Measurements from ENCODE around the gene VPS54.
"Not testable (repeated sequence)": the region's sequence is repeated elsewhere in the genome, so short reads cannot be mapped to it uniquely, and the experiment has no call there.

Gene VPS54

DNA sequence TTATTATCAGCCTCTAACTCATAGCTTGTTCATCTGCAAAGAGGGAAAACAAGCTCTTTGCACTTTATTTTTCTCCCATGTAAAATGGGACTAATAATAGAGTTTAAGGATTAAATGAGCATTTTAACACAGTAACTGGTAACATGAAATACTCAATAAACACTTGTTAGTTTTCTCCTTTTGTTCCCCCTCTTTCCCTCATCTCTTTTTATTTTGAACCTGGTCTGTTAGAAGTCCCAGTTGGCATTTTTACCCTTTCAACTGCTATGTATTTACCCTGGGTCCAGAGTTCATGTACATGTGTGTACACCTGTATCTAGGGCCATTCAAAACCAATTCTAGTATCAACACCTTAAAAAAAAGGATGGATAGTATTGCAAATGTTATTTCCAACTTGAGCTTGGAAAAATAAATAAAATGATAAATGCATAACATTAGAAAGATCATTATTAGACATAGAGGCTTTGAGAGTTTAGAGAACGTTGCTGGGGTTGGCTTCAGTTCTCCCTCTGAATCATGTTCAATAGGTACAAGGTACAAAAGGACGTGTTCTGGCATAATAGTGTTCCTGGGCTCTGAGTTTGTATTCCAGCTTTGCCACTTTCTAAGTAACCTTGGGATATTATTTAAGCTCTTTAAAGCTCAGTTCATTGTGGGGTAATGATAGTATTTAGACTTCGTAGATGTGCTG, 5.2 kb upstream of the VPS54 start:
- no peak for DNase-seq (ENCODE audit: low read depth in 3 of 3, low spot score in 1 of 3)

DNA sequence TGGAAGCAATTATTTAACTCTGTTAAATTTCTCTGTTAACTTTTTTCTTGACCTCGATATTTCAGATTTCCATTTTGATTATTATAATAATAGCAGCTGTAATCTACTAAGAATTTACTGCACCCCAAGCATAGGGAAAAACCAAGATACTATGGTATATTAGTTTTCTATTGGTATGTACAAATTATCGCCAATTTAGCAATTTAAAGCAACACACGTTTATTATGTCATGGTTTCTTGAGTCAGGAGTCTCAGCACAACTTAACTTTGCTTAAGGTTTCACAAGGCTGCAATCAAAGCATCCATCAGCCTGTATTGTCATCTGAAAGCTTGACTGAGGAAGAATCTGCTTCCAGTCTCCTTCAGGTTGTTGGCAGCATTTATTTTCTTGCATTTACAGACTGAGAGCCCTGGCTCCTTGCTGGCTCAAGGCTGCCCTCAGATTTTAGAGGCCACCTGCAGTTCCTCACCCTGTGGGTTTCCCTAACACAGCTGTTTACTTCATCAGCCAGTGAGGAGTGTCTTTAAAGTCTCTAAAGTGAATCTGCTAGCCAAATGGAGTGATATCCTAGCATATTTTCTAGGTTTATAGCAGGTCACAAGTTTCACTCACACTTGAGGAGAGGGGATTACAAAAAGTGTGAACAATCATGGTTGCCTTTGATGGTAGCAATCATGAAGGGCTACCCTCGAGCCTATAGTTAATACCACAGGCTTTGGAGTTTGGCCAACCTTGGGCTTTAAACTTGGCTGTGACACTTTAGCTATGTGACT, 4.4 kb upstream of the VPS54 start:
- no peak for DNase-seq (ENCODE audit: low read depth in 3 of 3, low spot score in 1 of 3)

DNA sequence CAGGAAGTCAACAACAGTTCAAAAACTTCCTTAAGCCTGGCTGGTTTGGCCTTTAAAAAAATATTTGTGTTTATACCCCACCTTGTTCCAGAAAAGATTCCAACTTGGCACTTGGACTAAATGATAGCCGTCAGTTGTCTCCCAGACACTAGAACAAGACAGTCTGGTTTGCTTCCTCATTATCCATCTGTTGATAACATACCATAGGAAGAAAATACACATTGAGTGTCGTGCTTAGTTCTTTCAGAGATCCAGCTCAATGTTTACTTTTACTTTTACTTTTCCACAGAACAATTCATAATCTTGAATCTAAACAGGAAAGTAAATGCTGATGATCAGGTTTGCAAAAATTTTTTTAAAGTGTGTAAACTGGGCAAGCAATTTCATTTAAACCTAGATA, 2.4 kb upstream of the VPS54 start:
- DNase-seq (ENCODE audit: low read depth in 3 of 3, low spot score in 1 of 3): no peak

DNA sequence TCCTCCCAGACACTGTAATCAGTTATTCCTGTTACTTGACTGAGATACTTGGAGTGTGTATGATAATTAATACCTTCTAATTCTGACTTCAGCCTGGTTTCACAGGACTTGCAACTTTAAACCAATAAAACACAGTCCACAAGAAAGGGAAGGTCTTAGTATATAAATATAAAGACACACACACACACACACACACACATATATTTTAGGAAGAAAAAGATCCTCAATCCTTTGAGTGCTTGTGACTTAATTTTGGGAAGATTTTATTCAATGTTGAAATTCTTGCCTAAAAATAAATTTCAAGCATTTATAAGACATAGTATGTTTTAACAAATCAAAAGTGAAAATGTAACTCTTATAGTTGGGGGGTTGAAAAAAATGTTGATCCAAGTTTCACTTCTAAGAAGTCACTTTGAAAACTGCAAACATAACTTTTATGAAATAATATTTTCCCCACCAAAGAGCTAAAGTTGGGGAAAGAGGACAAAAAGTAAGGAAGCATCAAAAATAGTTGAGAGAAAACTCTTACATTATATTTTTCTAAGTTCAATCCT, 824 bp upstream of the VPS54 start:
- DNase-seq (ENCODE audit: low read depth in 3 of 3, low spot score in 1 of 3): no peak

DNA sequence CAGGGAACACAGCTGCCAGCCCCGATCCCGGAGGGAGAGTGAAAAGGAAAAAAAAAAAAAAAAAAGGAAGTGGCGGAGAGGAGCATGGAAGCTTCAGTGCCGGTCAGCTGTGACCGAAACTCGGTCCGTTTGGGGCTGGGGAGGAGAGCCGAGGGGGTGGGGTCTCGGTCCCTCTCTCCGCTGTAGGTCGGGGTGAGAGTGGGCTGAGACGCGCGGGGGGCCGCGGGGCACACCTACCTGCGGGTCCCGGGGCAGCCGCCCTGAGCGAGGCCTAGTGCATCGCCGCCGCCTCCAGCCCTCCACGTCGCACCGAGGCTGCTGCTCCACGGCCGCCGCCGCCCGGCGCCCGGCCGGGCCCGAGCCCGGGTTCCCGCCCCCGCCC, 536 bp downstream of the VPS54 start:
- DNase-seq (ENCODE audit: low read depth in 3 of 3, low spot score in 1 of 3): peak in 1 of 3 donors; percentile 25

DNA sequence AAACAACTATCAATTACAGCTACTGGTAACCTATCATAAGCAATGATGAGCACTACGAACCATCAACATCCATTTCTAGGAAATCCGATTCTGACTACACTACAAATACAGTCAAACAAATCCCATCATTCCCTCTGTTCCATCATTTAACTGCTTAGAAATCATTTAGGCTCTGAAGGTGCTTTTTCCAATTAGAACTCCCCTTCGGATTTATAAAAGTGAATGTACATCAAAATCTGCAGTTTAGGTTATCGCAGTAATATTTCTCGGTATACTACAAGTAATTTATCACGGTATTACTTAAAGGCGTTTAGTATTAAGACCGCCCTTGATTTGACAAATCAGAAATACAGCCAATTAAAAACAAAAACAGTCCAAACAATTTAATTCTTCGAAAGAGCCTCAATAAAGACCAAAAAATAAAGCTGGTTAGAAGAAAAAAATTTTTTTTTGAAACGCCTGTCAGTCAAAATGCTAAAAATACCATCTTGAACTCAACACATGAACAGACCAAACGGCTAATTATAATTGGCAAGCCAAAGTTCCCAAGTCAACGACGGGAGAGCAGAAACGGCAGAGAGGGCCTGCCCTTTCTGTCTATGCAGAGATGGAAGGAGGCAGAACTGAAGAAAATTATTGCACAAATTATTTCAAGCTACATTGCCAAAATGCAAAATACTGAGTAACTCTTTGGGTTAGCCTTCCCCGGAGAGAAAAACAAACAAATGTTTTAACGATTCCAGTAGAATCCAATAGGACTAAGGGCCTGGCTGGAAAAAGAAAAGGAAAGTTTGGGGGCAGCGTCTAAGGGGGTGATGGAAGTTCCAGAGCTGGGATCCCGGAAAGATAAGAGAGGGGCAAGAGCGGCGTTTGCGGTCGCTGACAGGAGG, 1.2 kb downstream of the VPS54 start:
- DNase-seq (ENCODE audit: low read depth in 3 of 3, low spot score in 1 of 3): no peak

DNA sequence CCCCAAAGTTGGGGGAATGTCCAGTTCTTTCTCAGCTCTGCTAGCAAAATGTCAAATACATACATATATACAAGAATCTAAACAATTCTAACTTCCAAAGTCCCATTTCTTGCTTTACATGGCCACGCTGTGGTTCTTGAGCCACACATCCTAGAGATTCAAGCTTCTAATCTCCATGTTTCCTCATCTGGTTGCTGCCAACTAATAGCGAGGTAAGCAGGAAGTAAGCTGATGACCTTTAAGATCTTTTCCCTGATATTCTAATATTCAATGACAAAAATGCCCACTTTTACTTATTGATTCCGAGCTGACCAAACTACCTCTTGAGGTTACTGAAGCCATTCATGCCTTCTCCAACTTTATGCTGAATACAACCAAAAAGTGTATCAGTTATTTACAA, 3.3 kb downstream of the VPS54 start:
- no peak for DNase-seq (ENCODE audit: low read depth in 3 of 3, low spot score in 1 of 3)

DNA sequence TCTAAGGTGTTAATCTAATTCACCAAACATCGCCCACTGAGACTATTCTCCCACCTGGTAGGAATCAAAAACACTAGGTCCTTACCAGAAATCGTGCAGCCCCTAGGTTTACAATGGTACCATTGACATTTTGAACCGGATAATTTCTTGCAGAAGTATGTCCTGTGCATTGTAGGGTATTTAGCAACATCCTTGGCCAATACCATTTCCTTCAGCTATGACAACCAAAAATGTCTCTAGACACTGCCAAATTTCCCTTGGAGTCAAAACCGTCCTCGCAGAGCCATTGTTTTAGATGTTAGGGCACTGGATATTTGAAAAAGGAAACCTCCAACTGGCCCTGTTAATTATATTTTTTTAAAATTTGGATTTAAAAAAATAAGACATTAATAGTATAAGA, 3.8 kb downstream of the VPS54 start:
- no peak for DNase-seq (ENCODE audit: low read depth in 3 of 3, low spot score in 1 of 3)

DNA sequence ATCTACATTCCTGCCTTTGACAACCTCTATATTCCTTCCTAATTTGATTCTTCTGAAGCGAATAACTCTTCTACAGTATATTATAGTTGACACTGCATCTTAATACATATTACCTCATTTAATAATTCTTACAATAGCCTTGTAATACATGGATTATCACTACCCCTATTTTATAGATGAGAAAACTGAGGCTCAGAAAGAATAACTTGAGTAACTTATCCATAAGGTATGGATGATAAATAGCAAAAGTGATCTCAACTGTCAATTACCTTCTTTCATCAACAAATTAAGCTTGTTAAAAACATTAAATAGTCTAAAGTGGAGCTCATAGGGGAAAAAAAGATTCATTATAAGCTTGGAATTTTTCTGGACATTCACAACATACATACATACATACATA, 4.6 kb downstream of the VPS54 start:
- DNase-seq (ENCODE audit: low read depth in 3 of 3, low spot score in 1 of 3): no peak

DNA sequence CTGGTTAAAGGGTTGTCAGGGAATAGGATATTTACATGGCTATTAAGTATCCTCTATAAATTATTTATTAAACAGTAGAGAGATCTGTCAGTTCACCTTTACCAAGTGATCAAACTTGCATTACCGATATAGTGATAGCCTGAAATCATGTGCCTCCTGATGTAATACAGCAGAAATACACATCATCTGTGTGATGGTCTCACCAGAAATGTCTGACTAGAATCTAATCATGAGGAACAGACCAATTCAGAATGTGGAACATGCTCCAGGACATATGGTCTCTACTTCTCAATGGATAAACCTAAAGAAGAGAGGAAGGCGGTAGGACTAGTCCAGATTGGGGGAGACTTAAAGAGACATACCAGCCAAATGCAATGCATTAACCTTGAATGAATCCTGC, 6.2 kb downstream of the VPS54 start:
- DNase-seq (ENCODE audit: low read depth in 3 of 3, low spot score in 1 of 3): no peak

DNA sequence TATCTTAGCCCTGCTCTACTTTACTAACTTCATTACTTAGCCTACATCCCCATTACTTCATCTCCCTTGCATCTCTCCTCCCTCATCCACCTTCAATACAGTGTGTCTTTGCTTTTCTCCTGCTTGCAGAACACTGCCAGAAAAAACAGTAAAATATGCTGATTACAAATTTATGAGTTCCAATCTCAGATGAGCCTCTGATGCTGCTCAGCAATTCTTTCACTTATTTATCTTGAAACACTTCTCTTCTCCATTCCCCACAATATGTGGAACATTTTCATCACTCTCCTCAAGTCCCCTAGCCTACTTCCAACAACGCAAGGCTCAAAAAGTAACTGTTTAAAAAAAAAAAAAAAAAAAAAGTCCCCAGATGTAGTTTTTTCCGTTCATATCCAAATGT, 7.1 kb downstream of the VPS54 start:
- DNase-seq (ENCODE audit: low read depth in 3 of 3, low spot score in 1 of 3): no peak

DNA sequence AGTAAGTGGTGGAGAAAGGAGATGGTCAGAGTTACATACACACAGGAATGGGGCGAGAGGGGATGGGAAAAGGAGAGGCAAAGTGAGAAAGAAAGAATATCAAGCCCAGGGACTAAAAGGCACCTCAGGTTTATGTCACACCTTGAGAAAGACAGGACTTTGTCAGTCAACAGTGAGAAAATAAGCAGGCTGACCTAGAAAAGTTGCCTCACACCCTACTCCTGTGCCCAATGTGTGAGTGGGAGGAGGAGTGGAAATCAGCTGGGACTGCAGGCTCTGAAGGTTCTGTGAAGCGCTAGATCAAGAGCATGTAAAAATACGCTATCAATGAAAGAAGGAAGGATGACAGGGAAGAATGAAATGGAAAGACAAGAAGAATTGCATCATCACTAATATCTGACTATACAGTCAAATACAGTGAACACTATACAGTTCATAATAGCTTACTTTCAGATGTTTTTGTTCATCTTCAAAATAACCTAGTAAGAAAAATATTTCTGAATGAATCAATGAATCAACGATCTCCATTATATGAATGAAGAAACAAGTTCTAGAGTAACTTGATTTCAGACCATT, 10.7 kb downstream of the VPS54 start:
- DNase-seq (ENCODE audit: low read depth in 3 of 3, low spot score in 1 of 3): no peak

DNA sequence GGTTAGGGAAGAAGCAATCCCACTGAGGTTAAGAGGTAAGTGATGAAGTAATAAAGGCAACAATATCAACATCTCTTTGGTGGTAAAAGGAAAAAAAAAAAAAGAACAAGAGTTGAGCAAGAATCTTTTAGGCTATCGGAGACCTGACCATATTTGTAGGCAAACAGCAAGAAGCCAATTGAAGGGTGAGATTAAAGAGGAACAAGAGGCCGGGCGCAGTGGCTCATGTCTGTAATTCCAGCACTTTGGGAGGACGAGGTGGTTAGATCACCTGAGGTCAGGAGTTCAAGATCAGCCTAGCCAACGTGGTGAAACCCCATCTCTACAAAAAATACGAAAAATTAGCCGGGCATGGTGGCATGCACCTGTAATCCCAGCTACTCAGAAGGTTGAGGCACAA, 11.3 kb downstream of the VPS54 start:
- no peak for DNase-seq (ENCODE audit: low read depth in 3 of 3, low spot score in 1 of 3)

DNA sequence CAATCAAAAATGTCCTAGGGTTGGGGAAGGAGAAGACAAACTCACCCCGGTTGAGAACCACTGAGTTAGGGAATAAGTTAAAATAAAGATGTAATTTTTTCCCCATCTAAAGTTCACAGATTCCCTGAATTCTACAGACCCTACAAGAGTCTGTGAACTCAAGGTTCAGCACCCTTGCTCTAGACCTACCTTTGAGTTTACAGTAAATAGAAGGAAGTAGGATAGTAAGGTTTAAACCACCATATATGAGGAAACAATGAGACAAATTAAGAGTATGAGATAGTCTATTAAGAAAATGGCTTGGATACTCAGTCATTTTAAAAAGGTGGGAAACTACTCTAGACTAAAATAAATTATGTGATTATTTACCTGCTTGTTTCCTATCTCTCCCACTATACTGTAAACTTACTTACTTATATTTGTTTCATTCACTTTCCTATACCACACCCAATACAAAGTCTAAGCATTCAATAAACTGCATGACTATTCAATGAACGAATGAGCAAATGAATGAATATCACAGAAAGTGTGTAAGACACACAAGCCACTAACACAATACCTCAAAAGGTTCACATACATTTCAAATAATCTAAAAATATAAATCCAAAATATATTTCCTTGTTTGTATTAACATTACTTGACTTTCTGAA, 13.4 kb downstream of the VPS54 start:
- DNase-seq (ENCODE audit: low read depth in 3 of 3, low spot score in 1 of 3): no peak

DNA sequence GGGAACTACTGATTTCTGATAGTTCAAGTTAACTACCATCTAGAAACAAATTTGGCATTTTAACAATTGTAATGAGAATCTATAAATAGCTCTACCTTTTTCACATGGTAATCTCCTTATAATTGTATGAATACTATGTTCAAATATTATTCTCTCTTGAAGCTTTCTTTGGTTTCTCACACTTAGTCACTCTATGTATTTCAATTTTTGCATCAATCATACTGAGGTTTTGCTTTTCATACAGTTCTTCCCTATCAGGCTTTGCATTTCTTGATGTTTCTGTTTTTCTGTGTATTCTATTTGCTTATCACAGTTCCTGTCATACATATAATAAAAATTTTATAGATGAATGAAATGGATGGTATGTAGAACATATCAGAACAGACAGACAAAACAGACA, 16.0 kb downstream of the VPS54 start:
- DNase-seq (ENCODE audit: low read depth in 3 of 3, low spot score in 1 of 3): no peak

DNA sequence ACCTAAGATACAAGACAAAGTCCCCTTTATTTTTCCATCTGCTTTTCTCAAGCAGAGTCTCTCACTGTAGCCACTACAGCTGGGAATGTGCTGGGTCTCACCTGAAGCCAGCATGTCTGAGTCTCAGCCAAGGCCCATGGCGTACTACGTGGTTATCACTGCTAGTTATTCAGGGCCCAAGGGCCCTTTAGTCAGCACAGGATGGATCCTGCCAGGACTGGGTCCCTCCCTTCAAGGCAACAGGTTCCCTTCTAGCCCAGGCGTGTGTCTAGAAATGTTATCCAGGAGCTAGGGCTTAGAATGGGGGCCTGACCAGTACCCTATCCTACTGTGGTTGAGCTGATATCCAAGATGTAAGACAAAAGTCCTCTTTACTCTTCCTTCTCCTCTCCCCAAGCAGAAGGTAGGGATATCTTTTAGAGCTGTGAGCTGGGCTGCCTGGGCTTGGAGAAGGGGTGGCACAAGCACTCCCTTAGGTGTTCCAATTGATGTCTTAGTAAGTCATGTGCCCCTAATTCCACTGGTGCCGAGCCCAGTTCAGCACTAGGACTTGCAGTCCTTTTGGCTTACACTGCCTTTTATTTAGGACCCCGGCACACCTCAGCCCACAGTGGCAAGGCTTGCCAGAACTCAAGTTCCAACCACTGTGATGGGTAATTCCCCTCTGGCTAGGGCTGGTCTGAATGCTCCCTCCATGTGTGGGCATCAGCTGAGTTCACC, 17.7 kb downstream of the VPS54 start:
- DNase-seq (ENCODE audit: low read depth in 3 of 3, low spot score in 1 of 3): no peak

DNA sequence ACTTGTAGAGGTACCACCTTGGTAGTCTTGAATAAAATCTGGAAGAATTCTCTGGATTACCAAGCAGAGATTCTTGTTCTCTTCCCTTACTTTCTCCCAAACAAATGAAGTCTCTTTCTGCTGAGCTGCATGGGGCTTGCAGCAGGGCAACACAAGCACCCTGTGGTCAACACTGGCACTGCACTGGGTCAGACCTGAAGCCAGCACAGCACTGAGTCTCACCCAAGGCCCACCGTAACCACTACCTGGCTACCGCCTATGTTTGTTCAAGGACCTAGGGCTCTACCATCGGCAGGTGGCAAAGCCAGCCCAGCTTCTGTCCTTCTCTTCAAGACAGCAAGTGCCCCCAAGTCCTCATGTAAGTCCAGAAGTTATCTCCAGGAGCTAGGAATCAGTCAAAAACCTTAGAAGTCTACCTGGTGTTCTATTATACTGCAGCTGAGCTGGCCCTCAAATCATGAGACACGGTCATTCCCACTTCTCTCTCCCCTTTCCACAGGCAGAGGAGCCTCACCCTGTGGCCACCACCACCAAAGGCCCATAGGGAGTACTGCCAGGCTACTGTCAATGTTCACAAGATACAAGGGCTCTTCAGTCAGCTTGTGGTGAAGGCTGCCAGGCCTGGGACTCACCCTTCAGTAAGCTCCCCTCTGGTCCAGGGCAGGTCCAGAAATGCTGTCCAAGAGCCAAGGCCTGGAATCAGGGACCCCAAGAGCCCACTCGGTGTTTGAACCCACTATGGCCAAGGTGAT, 18.4 kb downstream of the VPS54 start:
- no peak for DNase-seq (ENCODE audit: low read depth in 3 of 3, low spot score in 1 of 3)

DNA sequence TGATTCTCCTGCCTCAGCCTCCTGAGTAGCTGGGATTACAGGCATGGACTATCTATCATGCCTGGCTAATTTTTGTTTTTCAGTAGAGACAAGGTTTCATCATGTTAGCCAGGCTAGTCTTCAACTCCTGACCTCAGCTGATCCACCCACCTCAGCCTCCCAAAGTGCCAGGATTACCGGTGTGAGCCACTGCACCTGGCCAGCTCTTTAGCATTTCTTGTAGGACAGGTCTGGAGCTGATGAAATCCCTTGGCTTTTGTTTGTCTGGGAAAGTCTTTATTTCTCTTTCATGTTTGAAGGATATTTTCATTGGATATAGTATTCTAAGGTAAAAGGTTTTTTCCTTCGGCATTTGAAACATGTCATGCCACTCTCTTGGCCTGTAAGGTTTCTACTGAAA, 20.2 kb downstream of the VPS54 start:
- no peak for DNase-seq (ENCODE audit: low read depth in 3 of 3, low spot score in 1 of 3)

DNA sequence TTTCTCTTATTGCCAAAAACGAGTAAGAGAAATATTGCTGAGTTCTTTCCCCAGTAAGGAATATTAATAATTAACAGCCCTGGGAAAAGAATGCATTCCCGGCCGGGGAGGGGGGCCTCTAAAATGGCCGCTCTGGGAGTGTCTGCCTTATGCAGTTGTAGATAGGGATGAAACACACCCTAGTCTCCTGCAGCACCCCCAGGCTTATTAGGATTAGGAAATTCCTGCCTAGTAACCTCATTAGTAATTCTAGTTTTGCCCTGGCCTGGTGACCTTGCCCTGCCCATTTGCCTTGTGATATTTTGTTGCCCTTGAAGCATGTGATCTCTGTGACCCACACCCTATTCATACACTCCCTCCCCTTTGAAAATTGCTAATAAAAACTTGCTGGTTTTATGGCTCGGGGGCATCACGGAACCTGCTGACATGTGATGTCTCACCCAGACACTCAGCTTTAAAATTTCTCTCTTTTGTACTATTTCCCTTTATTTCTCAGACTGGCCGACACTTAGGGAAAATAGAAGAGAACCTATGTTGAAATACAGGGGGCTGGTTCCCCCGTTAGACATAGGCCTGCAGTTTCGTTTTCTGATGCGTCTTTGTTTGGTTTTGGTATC, 22.5 kb downstream of the VPS54 start:
- not testable (repeated sequence) for DNase-seq (ENCODE audit: low read depth in 3 of 3, low spot score in 1 of 3)

Measured in stimulated activated CD4-positive, alpha-beta T cell treated with anti-CD3 and anti-CD28 coated beads, TNF-alpha, amount 100 ng/mL, for 1 hour (primary cell).